Ascending aorta (tissue), 2 donors: ENCODE data around the gene ZNF483. TPM values are rescaled to one million over a fixed set of nuclear protein-coding genes. Genes with fewer than 3 reads are reported as not detected.
"Not testable (repeated sequence)": the region's sequence is repeated elsewhere in the genome, so short reads cannot be mapped to it uniquely, and the experiment has no call there.

Experiments used
- DNase-seq, 2 donors: peaks; one replicate each; pipeline ENCODE4 v3.0.0-alpha.2; 2019; ENCODE audit warnings: low spot score in 2 of 2
- H3K27ac ChIP-seq, 2 donors: fragments of 200-600 bp; sonication (generic); one replicate each; pipeline ENCODE4 v1.5.1; 2016 to 2017; ENCODE audit warnings: mild to moderate bottlenecking in 1 of 2
- H3K27me3 ChIP-seq: fragments of 200-600 bp; sonication (generic); one replicate; pipeline ENCODE4 v1.5.1; 2017
- H3K36me3 ChIP-seq, 2 donors: fragments of 200-600 bp; sonication (generic); one replicate each; pipeline ENCODE4 v1.5.1; 2016
- H3K4me1 ChIP-seq, 2 donors: fragments of 200-600 bp; sonication (generic); one replicate each; pipeline ENCODE4 v1.5.1; 2016 to 2017; ENCODE audit warnings: mild to moderate bottlenecking in 1 of 2
- H3K4me3 ChIP-seq, 2 donors: fragments of 200-600 bp; sonication (generic); one replicate each; pipeline ENCODE4 v1.5.1; 2016 to 2017; ENCODE audit warnings: mild to moderate bottlenecking in 1 of 2
- H3K9me3 ChIP-seq, 2 donors: fragments of 200-600 bp; sonication (generic); one replicate each; pipeline ENCODE4 v1.5.1; 2016
- CTCF ChIP-seq, 3 experiments: fragments of 200-600 bp in 2 of 3; fragments of 450-650 bp in 1 of 3; sonication (generic) in 2 of 3; IDR thresholded peaks; one replicate each; pipeline ENCODE4 v1.5.1; 2016 to 2019; ENCODE audit warnings: antibody characterized with exemption in 3 of 3, mild to moderate bottlenecking in 1 of 3, moderate library complexity in 1 of 3
- intact Hi-C: fragments of 100-400 bp; cut with DNase I; formaldehyde crosslinking; loops from one replicate; pipeline ENCODE4 v1.15.1; 2023
- total RNA-seq: library from RNA; depleted of rRNA; stranded (reverse); fragments of >200 nt; gene quantifications from one replicate; pipeline ENCODE4 v1.1.0, GENCODE V29; 2016

The ZNF483 gene
- total RNA-seq, 1 donor from 2014 or later, result 3.1 TPM

DNA sequence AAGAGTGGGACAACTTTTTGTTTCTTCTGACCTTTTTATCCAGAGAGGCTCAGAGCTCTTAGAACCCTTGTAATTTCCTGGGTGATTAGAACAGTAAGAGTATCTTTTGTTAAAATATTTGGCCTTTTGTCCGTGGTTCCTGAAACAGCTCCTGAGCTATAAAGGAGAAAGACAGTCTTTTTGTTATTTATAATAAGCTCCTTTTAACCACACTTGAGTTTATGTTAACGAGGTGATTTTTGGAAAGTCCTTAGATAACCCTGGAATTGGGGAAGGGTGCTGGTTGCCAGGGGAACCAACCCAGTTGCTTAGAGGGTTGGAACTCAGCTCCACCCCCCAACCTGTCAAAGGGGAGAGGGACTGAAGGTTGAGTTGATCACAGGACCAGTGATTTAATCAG is 4.8 kb downstream of the ZNF483 start:
- DNase-seq, result no peak
- Histone ChIP-seq H3K36me3 (peaks cover 49 to 78% of the 10 kb centered on the region in 2 donors), H3K4me1 (no peaks in the 10 kb centered on the region), H3K4me3 (no peak overlapping the region), H3K27me3 (no peaks in the 10 kb centered on the region), H3K27ac (no peak overlapping the region), H3K9me3 (peaks cover 5 to 60% of the 10 kb centered on the region in 2 donors)
- intact Hi-C loops, result no loop called here
- TF ChIP-seq CTCF (IDR thresholded peaks at IDR 0.05), result no peak

DNA sequence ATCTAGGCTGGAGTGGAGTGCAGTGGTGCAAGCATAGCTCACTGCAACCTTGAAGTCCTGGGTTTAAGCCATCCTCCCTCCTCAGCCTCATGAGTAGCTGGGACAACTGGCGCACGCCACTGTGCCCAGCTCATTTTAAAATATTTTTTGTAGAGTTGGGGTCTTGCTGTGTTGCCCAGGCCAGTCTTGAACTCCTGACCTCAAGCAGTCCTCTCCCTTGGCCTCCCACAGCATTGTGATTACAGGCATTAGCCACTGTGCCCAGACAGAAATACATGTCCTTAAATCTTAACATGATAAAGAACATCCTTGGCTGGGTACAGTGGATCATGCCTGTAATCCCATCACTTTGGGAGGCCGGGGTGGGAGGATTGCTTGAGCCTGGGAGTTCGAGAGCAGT is 6.7 kb downstream of the ZNF483 start:
- Histone ChIP-seq H3K27ac (no peak overlapping the region), H3K27me3 (no peaks in the 10 kb centered on the region), H3K4me1 (no peaks in the 10 kb centered on the region), H3K4me3 (no peak overlapping the region), H3K9me3 (peaks cover 15 to 79% of the 10 kb centered on the region in 2 donors), H3K36me3 (peaks cover 67 to 97% of the 10 kb centered on the region in 2 donors)
- intact Hi-C loops, result no loop called here
- no peak for DNase-seq
- no peak for TF ChIP-seq CTCF (IDR thresholded peaks at IDR 0.05)

DNA sequence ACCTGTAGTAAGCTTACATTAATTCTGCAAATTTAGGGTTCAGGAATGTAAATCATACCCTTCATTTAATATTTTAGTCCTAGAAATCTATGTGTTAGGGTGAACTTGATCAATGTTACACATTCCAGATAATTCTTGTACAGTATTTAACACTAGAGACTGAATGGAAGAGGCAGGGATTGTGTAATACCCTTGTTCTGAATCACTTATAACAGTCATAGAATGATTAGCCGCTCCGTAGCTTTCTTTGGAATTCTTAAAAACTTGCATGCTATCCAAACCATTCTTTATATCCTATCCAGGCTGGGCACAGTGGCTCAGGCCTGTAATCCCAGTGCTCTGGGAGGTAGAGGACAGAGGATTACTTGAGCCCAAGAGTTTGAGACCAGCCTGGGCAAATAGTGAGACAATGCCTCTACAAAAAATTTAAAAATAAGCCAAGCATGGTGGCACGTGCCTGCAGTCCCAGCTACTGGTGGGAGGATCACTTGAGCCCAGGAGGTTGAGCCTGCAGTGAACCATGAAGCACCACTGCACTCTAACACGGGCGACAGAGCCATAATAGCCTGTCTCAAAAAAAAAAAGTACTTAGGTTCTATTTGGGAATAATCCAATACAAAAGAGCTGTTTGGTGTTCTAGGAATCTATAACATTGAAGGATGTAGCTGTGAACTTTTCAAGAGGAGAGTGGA is 8.3 kb downstream of the ZNF483 start:
- H3K36me3 ChIP-seq, result peaks cover 81 to 99% of the 10 kb centered on the region in 2 donors
- H3K27ac ChIP-seq, result no peak overlapping the region
- DNase-seq, result no peak
- no peaks in the 10 kb centered on the region for H3K4me1 ChIP-seq
- no peak for TF ChIP-seq CTCF (IDR thresholded peaks at IDR 0.05)
- H3K4me3 ChIP-seq, result no peak overlapping the region
- no peaks in the 10 kb centered on the region for H3K27me3 ChIP-seq
- H3K9me3 ChIP-seq, result peaks cover 27 to 94% of the 10 kb centered on the region in 2 donors
- intact Hi-C loops, result no loop called here

- Histone ChIP-seq H3K4me1 (no peaks in the 10 kb centered on the region), H3K36me3 (peaks cover 42 to 56% of the 10 kb centered on the region in 2 donors), H3K9me3 (peaks cover 91 to 100% of the 10 kb centered on the region in 2 donors), H3K27ac (no peak overlapping the region), H3K4me3 (no peak overlapping the region), H3K27me3 (no peaks in the 10 kb centered on the region)
- no peak for DNase-seq
- intact Hi-C loops, result no loop called here
- TF ChIP-seq CTCF (IDR thresholded peaks at IDR 0.05), result no peak
Measured at GRCh38 chr9:111542497-111543254, 17.7 kb downstream of the ZNF483 start.

DNA sequence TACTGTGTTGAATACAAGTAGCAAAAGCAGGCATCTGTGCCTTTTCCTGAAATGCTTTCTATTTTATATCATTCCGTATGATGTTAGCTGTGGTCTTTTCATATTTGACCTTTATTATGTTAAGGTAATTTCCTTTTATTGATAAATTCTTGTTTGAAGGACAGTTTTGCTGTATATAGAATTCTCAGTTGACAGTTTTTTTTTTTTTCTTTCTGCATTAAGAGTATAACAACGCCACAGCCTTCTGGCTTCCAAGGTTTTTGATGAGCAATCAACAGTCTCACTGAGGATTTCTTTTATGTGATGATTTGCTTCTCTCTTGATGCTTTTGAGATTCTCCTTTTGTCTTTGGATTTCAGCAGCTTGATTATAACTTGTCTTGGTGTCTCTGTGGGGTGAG is 23.6 kb downstream of the ZNF483 start:
- no peak for TF ChIP-seq CTCF (IDR thresholded peaks at IDR 0.05)
- Histone ChIP-seq H3K9me3 (peaks cover 79 to 100% of the 10 kb centered on the region in 2 donors), H3K36me3 (peaks cover 13 to 54% of the 10 kb centered on the region in 2 donors)

GRCh38 chr9:111555425-111555824 is 30.4 kb downstream of the ZNF483 start:
- H3K27me3 ChIP-seq, H3K4me3 ChIP-seq, intact Hi-C loops, H3K4me1 ChIP-seq, H3K27ac ChIP-seq, DNase-seq: not testable (repeated sequence)
- Histone ChIP-seq H3K36me3 (peaks cover 3 to 63% of the 10 kb centered on the region in 2 donors), H3K9me3 (peaks cover 31 to 81% of the 10 kb centered on the region in 2 donors)

More for the DNA sequence above, 23.6 kb downstream of the ZNF483 start:
- Histone ChIP-seq H3K4me3 (no peak overlapping the region), H3K27me3 (no peaks in the 10 kb centered on the region), H3K4me1 (no peaks in the 10 kb centered on the region), H3K27ac (no peak overlapping the region)
- no peak for DNase-seq
- intact Hi-C loops, result no loop called here
